GM21423 (cell line): Measurements from ENCODE around the gene TSPAN31.
"Not testable (repeated sequence)": the region's sequence is repeated elsewhere in the genome, so short reads cannot be mapped to it uniquely, and the experiment has no call there.

Source experiments
- ATAC-seq: cut with Tn5 transposase; IDR thresholded peaks from one replicate; pipeline ENCODE4 v1.9.1; 2021; ENCODE audit warnings: mild to moderate bottlenecking, moderate library complexity; ENCODE audit not compliant: unreplicated experiment

TSPAN31 gene

GRCh38 chr12:57765698-57766463 lies 21.0 kb downstream of the TSPAN31 start:
- ATAC-seq, result no peak

DNA sequence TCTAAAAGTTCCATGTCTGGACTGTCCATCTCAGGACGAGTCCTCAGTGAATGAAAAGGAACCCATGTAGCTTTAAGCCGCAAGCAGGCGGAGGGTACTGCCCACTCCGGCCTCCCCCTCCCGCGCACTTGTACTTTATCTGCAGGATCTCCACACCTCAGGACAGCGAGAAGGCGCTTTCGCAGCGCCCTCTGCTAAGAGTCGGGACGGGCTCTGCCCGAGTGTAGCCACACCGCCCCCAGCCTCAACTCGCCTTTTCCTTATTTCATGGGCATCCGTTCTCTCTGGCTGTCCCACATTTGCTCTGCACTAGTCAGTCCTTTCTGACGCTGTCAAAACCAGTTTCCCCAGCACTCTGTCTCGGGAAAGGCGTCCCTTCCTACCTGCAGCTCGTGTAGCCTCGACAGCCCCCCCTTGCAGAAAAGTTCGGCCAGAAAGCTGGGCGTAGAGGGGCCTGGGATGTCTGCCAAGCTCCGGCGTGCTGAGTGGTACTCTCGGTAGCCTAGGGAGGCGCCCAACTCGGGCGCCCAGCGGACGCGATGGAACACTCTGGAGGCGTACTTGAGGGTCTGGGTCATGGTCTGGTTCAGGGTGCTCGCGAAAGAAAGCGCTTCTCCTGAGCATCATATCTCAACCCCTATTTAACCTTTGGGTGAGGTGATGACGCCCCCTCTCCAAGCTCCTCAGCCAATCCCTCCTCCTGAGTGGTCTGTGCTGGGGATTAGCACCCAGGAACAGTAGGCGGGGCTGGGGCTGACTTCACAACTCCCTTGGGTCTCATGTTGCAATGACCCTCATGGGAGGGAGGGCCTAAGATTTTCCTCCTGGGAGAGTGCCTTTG lies 21.8 kb downstream of the TSPAN31 start, which contains the start of gene CYP27B1:
TSS of gene CYP27B1 (minus strand) at position 615 of the 841 bp plus-strand sequence. CDS start at position 578, 37 bp downstream.
- ATAC-seq, result no peak

GRCh38 chr12:57767305-57767698 lies 22.5 kb downstream of the TSPAN31 start:
- no peak for ATAC-seq

- no peak for ATAC-seq
Measured at GRCh38 chr12:57767876-57768275, 23.0 kb downstream of the TSPAN31 start.

DNA sequence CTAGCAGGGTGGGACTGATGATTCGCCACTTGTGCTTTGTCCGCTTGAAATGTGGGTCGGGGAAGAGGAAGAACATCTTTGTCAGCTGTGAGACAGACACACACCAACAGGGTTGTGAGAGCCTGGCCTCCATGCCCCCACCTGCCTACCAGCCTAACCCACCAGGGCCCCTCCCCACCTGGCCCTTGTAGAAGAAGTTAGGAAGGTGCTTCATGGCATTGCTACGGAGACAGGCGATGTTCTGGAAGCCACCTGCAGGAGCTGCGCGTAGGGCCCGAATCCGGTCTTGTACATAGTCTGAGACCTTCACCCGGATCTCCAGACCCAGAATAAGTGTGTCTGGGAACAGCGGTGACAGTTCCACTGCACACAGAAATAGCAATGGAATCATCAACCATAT lies 24.8 kb downstream of the TSPAN31 start:
- no peak for ATAC-seq

DNA sequence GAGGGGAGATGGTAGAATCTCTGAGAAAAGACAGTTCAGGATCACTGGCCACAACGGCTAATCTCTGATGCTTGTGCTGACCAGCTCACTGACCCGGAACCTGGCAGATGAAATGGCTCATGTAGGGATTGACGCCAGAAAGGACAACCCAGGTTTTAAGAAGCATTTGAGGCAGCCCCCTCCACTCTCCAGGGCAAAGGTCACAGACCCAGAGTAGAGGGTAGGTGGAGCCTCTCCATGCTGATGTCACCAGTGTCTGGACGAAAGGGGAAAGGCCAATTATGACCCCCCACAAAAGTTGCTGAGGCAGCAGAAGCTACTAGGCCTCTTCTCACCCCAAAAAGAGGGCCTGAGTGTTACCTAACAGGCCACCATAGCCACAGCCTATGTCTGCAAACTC lies 25.9 kb downstream of the TSPAN31 start:
- ATAC-seq, result no peak

DNA sequence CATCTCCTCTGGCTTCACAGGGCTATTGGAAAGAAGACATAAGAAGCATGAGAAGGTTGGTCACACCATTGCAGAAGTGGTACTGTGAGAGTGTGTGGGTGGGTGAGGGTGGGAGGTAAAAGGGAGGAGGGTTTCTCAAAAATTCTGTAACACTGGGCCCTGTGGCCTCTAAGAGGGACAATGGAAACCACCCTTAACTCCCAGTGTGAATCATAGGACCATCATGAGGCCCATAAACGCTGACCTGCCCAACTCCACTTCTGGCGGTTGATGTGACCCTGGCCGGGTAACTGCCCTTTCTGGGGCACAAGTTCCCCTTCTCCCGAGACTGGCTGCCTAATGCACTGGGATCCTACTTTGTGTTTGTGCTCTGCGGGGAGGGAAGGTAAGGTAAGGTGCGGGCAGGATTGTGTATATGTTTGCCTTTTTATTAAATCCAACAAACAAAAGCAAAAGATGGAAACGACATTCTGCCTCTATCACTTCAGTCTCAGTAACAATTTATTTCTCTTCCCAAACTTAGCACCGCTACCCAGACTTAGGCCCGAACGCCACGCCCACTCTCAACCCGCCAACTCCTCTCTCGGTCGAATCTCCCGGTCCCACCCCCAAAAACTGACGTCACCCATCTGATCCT lies 26.5 kb downstream of the TSPAN31 start:
- ATAC-seq, result peak; percentile 66

GRCh38 chr12:57771873-57772428 lies 27.1 kb downstream of the TSPAN31 start, which contains the start of gene METTL1:
METTL1 (minus strand) TSS chr12:57772105; CDS start chr12:57772083, 22 bp downstream.
- peak; percentile 82 for ATAC-seq

- ATAC-seq, result peak; percentile 26
Measured at GRCh38 chr12:57772429-57773322, 27.8 kb downstream of the TSPAN31 start, which contains the start of gene EEF1AKMT3. EEF1AKMT3 (plus strand) TSS chr12:57772614; CDS start chr12:57772725, 111 bp downstream.

GRCh38 chr12:57774634-57775033 lies 29.8 kb downstream of the TSPAN31 start:
- not testable (repeated sequence) for ATAC-seq

GRCh38 chr12:57775044-57775443 lies 30.2 kb downstream of the TSPAN31 start:
- no peak for ATAC-seq

DNA sequence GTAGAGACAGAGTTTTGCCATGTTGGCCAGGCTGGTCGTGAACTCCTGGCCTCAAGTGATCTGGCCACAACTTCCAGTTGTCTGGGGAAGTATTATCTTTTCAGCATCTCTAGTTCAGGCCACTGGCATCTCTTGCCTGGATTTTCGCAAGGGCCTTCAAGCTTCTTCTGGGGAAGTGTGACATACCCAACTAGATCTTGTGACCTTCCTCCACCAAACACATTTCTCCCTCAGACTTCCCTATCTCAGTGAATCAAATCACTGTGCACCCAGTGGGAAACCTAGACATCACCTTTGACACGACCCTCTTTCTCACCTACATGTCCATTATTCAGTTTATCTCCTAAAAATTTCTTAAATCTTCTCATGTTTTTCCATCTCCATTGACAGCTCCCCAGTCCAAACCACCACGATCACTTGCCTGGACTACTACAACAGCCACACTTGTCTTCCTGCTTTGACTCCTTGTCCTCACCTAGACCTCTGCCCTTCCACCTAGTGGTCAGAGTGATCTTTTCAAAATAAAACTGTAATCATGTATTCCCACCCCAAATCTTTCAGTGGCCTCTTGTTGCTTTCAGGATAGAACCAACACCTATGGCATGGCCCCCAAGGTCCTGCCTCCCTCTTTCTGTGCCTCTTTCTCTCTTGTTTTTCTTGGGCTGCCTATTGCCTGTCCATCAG lies 30.9 kb downstream of the TSPAN31 start:
- no peak for ATAC-seq

DNA sequence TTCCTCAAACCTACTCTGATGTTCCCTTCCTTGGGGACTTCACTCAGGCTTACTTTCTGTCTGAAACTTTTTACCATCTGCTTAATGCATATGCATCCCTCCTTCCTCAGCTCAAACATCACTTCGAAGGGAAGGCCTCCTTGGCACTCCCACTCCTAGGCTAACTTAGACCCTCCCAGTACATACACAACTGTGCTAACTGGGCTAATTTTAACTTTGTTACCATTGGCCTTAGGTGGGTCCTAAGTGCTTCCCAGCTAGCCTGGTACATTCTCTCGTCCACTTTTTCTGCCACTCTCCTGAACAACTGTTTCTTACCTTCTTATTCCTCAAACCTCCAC lies 31.4 kb downstream of the TSPAN31 start:
- no peak for ATAC-seq

DNA sequence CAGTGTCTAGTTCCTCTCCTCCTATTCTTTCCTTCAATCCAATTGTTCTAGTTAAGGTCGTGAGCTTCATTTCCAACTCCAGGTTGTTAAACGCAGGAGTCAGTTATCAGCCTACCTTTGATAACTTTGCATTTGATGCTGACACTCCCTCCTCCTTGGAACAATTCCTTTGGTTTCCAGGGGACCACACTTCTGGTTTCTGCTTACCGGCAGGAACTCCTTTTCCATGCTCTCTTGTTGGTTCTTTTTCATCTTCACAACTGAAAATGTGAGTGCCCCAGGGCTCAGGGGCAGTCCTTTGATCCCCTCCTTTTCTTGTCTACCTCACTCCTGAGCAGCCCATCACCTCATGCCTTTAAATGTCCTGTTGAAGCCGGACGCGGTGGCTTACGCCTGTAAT lies 32.5 kb downstream of the TSPAN31 start:
- ATAC-seq, result no peak

DNA sequence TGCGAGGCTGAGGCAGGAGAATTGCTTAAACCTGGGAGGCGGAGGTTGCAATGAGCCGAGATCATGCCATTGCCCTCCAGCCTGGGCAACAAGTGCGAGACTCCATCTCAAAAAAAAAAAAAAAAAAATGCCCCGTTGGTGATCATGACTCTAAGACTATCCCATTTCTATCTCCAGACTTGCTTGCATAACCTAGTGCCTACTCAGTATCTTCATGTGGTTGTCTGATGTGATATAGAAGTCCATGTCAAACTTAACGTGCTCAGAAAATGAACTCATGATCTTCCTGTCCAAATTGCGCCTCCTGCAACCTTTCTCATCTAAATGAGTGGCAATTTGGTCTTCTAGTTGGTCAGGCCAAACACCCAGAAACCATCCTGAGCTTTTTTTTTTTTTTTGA lies 33.1 kb downstream of the TSPAN31 start:
- no peak for ATAC-seq

- no peak for ATAC-seq
Measured at GRCh38 chr12:57779736-57780135, 34.9 kb downstream of the TSPAN31 start.

DNA sequence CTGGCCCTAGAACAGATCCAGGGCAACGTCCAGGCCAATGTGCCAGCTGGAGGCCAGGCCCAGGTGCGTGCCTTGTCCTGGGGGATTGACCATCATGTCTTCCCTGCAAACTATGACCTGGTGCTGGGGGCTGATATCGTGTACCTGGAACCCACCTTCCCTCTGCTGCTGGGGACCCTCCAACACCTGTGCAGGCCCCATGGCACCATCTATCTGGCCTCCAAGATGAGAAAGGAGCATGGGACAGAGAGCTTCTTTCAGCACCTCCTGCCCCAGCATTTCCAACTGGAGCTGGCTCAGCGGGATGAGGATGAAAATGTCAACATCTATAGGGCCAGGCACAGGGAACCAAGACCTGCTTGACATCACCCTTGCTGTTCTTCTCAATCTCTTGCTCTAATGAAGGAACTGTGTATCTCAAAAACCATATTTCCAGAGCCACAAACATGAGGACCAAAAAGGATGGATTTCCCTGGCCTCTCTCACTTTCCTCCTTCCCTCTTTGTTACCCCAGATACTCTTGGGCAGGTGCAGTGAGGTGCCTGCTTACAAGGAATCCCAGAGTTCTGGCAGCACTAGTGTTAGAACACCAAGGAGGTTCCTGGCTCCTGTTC lies 35.6 kb downstream of the TSPAN31 start:
- no peak for ATAC-seq

- ATAC-seq, result no peak
Measured at GRCh38 chr12:57781244-57781643, 36.4 kb downstream of the TSPAN31 start.

DNA sequence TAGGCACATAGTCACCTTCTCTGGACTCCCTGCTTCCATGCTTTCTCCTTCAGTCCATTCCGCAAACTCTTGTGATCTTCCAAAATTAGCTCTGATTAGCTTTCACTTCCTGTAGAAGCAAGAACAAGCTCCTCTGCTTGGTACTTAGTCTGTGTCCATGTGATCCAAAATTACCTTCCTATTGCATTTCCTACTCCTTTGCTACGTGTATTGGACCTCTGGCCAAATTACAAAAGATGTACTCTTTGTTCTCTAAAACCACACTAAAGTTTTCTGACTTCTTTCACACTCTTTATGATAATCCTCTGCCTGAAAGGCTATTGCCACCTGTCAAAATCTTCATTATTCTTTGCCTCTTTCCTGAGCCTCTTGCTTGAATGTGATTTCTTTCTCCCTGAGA lies 37.0 kb downstream of the TSPAN31 start:
- ATAC-seq, result no peak
